T-helper 17 cell (primary cell): ENCODE measurements around the gene PODXL. TPM values are rescaled to one million over a fixed set of nuclear protein-coding genes. Genes with fewer than 3 reads are reported as not detected.

Experiments
- ATAC-seq: fragments of 150-1000 bp; cut with Tn5 transposase; 2 replicates; pipeline ENCODE4 v1.10.0; 2021; ENCODE audit warnings: mild to moderate bottlenecking, moderate library complexity
- DNase-seq, 3 donors: peaks; one replicate each; pipeline versions ENCODE4 v3.0.0 to v3.0.0-alpha.2; 2020 to 2021
- H3K9me3 ChIP-seq: one replicate; pipeline ENCODE4 v1.7.0; 2013; ENCODE audit warnings: low read length, mild to moderate bottlenecking; ENCODE audit not compliant: control insufficient read depth, poor library complexity, severe bottlenecking
- H3K27ac Mint-ChIP-seq: one replicate; pipeline ENCODE4 v1.8.0; 2022; ENCODE audit warnings: mild to moderate bottlenecking, moderate library complexity, mixed read lengths
- H3K27me3 Mint-ChIP-seq: one replicate; pipeline ENCODE4 v1.8.0; 2022; ENCODE audit warnings: mixed read lengths
- H3K36me3 Mint-ChIP-seq: one replicate; pipeline ENCODE4 v1.8.0; 2022; ENCODE audit warnings: low read depth, mixed read lengths
- H3K4me1 Mint-ChIP-seq: one replicate; pipeline ENCODE4 v1.8.0; 2022; ENCODE audit warnings: mild to moderate bottlenecking, mixed read lengths
- H3K4me3 Mint-ChIP-seq: one replicate; pipeline ENCODE4 v1.8.0; 2022; ENCODE audit warnings: mild to moderate bottlenecking, moderate library complexity, mixed read lengths
- total RNA-seq, 4 donors: library from RNA in 2 of 4; stranded (reverse) in 2 of 4; gene quantifications; one replicate each; pipeline ENCODE4 v1.2.3 and lab custom pipeline; 2022 to 2026

The PODXL gene
- total RNA-seq, 2 donors from 2014 or later = 0.47 to 1.1 TPM

GRCh38 chr7:131586259-131586658 lies 29.8 kb upstream of the PODXL start:
- Mint-ChIP-seq H3K27me3 (peaks cover 28% of the 10 kb centered on the region), H3K4me3 (no peak overlapping the region)

GRCh38 chr7:131583430-131583829 lies 27.0 kb upstream of the PODXL start:
- Mint-ChIP-seq H3K27me3 (peaks cover 18% of the 10 kb centered on the region), H3K36me3 (no peaks in the 10 kb centered on the region), H3K4me3 (no peak overlapping the region), H3K4me1 (no peaks in the 10 kb centered on the region), H3K27ac (no peak overlapping the region)
- H3K9me3 ChIP-seq = no peaks in the 10 kb centered on the region
- no peak for ATAC-seq
- DNase-seq = no peak

More at GRCh38 chr7:131586259-131586658, 29.8 kb upstream of the PODXL start:
- Mint-ChIP-seq H3K4me1 (peaks cover 3% of the 10 kb centered on the region), H3K36me3 (no peaks in the 10 kb centered on the region), H3K27ac (no peak overlapping the region)
- ATAC-seq = no peak
- DNase-seq = no peak
- H3K9me3 ChIP-seq = no peaks in the 10 kb centered on the region

GRCh38 chr7:131581241-131582051 lies 25.0 kb upstream of the PODXL start:
- Mint-ChIP-seq H3K27ac (no peak overlapping the region), H3K4me1 (no peaks in the 10 kb centered on the region), H3K36me3 (no peaks in the 10 kb centered on the region), H3K4me3 (no peak overlapping the region), H3K27me3 (peaks cover 20% of the 10 kb centered on the region)
- DNase-seq (no peak), ATAC-seq (no peak)
- no peaks in the 10 kb centered on the region for H3K9me3 ChIP-seq

GRCh38 chr7:131578602-131579001 lies 22.2 kb upstream of the PODXL start:
- no peak overlapping the region for H3K27ac Mint-ChIP-seq
- ATAC-seq (no peak), DNase-seq (no peak)
- no peaks in the 10 kb centered on the region for H3K4me1 Mint-ChIP-seq
- H3K9me3 ChIP-seq = no peaks in the 10 kb centered on the region
- peaks cover 16% of the 10 kb centered on the region for H3K27me3 Mint-ChIP-seq
- no peaks in the 10 kb centered on the region for H3K36me3 Mint-ChIP-seq
- H3K4me3 Mint-ChIP-seq = no peak overlapping the region

GRCh38 chr7:131574741-131575140 lies 18.3 kb upstream of the PODXL start:
- no peak for DNase-seq
- H3K9me3 ChIP-seq = no peaks in the 10 kb centered on the region
- Mint-ChIP-seq H3K4me1 (no peaks in the 10 kb centered on the region), H3K4me3 (no peak overlapping the region), H3K27me3 (peaks cover 13% of the 10 kb centered on the region), H3K27ac (no peak overlapping the region), H3K36me3 (no peaks in the 10 kb centered on the region)
- ATAC-seq = no peak

- DNase-seq = no peak
- H3K36me3 Mint-ChIP-seq = no peaks in the 10 kb centered on the region
- H3K27me3 Mint-ChIP-seq = peaks cover 13% of the 10 kb centered on the region
- no peak for ATAC-seq
- no peak overlapping the region for H3K4me3 Mint-ChIP-seq
- no peak overlapping the region for H3K27ac Mint-ChIP-seq
- no peaks in the 10 kb centered on the region for H3K9me3 ChIP-seq
- peaks cover 2% of the 10 kb centered on the region for H3K4me1 Mint-ChIP-seq
Observed at GRCh38 chr7:131570401-131570800, 14.0 kb upstream of the PODXL start.

- H3K27ac Mint-ChIP-seq = no peak overlapping the region
- DNase-seq (no peak), ATAC-seq (no peak)
- H3K4me3 Mint-ChIP-seq = no peak overlapping the region
- peaks cover 2% of the 10 kb centered on the region for H3K4me1 Mint-ChIP-seq
- peaks cover 13% of the 10 kb centered on the region for H3K27me3 Mint-ChIP-seq
- H3K36me3 Mint-ChIP-seq = no peaks in the 10 kb centered on the region
- no peaks in the 10 kb centered on the region for H3K9me3 ChIP-seq
Observed at GRCh38 chr7:131568970-131569369, 12.5 kb upstream of the PODXL start.

GRCh38 chr7:131568510-131568909 lies 12.1 kb upstream of the PODXL start:
- H3K4me1 Mint-ChIP-seq = peaks cover 2% of the 10 kb centered on the region
- H3K4me3 Mint-ChIP-seq = no peak overlapping the region
- H3K9me3 ChIP-seq = no peaks in the 10 kb centered on the region
- no peaks in the 10 kb centered on the region for H3K36me3 Mint-ChIP-seq
- peaks cover 13% of the 10 kb centered on the region for H3K27me3 Mint-ChIP-seq
- ATAC-seq = no peak
- no peak for DNase-seq
- no peak overlapping the region for H3K27ac Mint-ChIP-seq

- DNase-seq (no peak), ATAC-seq (no peak)
- H3K9me3 ChIP-seq = no peaks in the 10 kb centered on the region
- peaks cover 2% of the 10 kb centered on the region for H3K4me1 Mint-ChIP-seq
- peaks cover 4% of the 10 kb centered on the region for H3K36me3 Mint-ChIP-seq
- H3K27me3 Mint-ChIP-seq = peaks cover 13% of the 10 kb centered on the region
- no peak overlapping the region for H3K4me3 Mint-ChIP-seq
- H3K27ac Mint-ChIP-seq = no peak overlapping the region
Observed at GRCh38 chr7:131564640-131565039, 8.2 kb upstream of the PODXL start.

GRCh38 chr7:131563918-131564317 lies 7.5 kb upstream of the PODXL start:
- ATAC-seq (no peak), DNase-seq (no peak)
- no peak overlapping the region for H3K27ac Mint-ChIP-seq
- H3K9me3 ChIP-seq = no peaks in the 10 kb centered on the region
- peaks cover 2% of the 10 kb centered on the region for H3K4me1 Mint-ChIP-seq
- peaks cover 12% of the 10 kb centered on the region for H3K27me3 Mint-ChIP-seq
- H3K4me3 Mint-ChIP-seq = no peak overlapping the region
- H3K36me3 Mint-ChIP-seq = peaks cover 4% of the 10 kb centered on the region

GRCh38 chr7:131562941-131563340 lies 6.5 kb upstream of the PODXL start:
- H3K9me3 ChIP-seq = no peaks in the 10 kb centered on the region
- ATAC-seq (no peak), DNase-seq (no peak)
- H3K4me3 Mint-ChIP-seq = no peak overlapping the region
- H3K4me1 Mint-ChIP-seq = no peaks in the 10 kb centered on the region
- H3K36me3 Mint-ChIP-seq = peaks cover 4% of the 10 kb centered on the region
- H3K27ac Mint-ChIP-seq = no peak overlapping the region
- peaks cover 7% of the 10 kb centered on the region for H3K27me3 Mint-ChIP-seq

GRCh38 chr7:131560061-131560460 lies 3.6 kb upstream of the PODXL start:
- Mint-ChIP-seq H3K4me1 (peaks cover 11% of the 10 kb centered on the region), H3K27me3 (peaks cover 9% of the 10 kb centered on the region), H3K4me3 (no peak overlapping the region), H3K36me3 (peaks cover 4% of the 10 kb centered on the region), H3K27ac (no peak overlapping the region)
- DNase-seq = no peak
- no peak for ATAC-seq
- H3K9me3 ChIP-seq = no peaks in the 10 kb centered on the region

GRCh38 chr7:131557652-131558385 lies 1.4 kb upstream of the PODXL start:
- ATAC-seq (no peak), DNase-seq (no peak)
- H3K27me3 Mint-ChIP-seq = peaks cover 27% of the 10 kb centered on the region
- no peaks in the 10 kb centered on the region for H3K9me3 ChIP-seq
- peaks cover 6% of the 10 kb centered on the region for H3K36me3 Mint-ChIP-seq
- H3K4me1 Mint-ChIP-seq = peaks cover 11% of the 10 kb centered on the region
- peak overlapping the region; percentile 85 for H3K4me3 Mint-ChIP-seq
- H3K27ac Mint-ChIP-seq = no peak overlapping the region
